Measurements from ENCODE around the gene DSC3. TPM values are rescaled to one million over a fixed set of nuclear protein-coding genes. Genes with fewer than 3 reads are reported as not detected.

Gene DSC3
- total RNA-seq, 1 donor from 2014 or later, result 29.1 TPM

- no peak overlapping the region for H3K27ac Mint-ChIP-seq
- H3K4me3 Mint-ChIP-seq, result no peak overlapping the region
- H3K4me1 Mint-ChIP-seq, result peaks cover 10% of the 10 kb centered on the region
- no peak for DNase-seq (ENCODE audit: low spot score in 2 of 2, unreplicated experiment in 2 of 2)
- H3K27me3 Mint-ChIP-seq (ENCODE audit: low read depth), result peaks cover 3% of the 10 kb centered on the region
- H3K9me3 Mint-ChIP-seq, result no peaks in the 10 kb centered on the region
- TF ChIP-seq, protein P1, sequence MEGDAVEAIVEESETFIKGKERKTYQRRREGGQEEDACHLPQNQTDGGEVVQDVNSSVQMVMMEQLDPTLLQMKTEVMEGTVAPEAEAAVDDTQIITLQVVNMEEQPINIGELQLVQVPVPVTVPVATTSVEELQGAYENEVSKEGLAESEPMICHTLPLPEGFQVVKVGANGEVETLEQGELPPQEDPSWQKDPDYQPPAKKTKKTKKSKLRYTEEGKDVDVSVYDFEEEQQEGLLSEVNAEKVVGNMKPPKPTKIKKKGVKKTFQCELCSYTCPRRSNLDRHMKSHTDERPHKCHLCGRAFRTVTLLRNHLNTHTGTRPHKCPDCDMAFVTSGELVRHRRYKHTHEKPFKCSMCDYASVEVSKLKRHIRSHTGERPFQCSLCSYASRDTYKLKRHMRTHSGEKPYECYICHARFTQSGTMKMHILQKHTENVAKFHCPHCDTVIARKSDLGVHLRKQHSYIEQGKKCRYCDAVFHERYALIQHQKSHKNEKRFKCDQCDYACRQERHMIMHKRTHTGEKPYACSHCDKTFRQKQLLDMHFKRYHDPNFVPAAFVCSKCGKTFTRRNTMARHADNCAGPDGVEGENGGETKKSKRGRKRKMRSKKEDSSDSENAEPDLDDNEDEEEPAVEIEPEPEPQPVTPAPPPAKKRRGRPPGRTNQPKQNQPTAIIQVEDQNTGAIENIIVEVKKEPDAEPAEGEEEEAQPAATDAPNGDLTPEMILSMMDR (IDR thresholded peaks at IDR 0.05; ENCODE audit: unreplicated experiment), result no peak
- H3K36me3 Mint-ChIP-seq, result no peaks in the 10 kb centered on the region
Measured at GRCh38 chr18:30957066-30957465, 85.5 kb downstream of the DSC3 start.

GRCh38 chr18:30954262-30954661 lies 88.3 kb downstream of the DSC3 start:
- no peak for DNase-seq (ENCODE audit: low spot score in 2 of 2, unreplicated experiment in 2 of 2)
- Mint-ChIP-seq H3K36me3 (no peaks in the 10 kb centered on the region), H3K27me3 (ENCODE audit: low read depth) (peaks cover 3% of the 10 kb centered on the region), H3K27ac (no peak overlapping the region), H3K4me3 (no peak overlapping the region), H3K9me3 (no peaks in the 10 kb centered on the region), H3K4me1 (peaks cover 10% of the 10 kb centered on the region)
- TF ChIP-seq, protein P1 (IDR thresholded peaks at IDR 0.05; ENCODE audit: unreplicated experiment), result no peak

DNA sequence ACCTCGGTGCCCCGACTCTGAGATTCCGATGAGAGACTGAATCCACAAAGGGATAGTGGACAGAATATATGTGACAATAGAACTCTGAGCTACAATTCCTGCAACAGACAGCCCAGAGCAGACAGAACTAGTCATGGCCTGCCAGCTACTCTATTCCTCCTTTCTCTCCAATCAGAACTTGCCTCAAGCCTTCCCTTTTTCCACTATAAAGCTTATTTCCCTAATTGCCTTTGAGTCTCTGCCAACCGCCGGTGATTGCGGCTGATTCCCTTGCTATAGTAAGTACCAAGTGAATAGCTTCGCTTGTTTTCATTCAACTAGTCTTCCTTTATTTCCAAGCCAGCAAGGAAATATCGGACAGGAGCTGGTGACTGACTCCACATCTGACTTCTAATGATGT lies 96.8 kb downstream of the DSC3 start:
- Mint-ChIP-seq H3K4me1 (peaks cover 16% of the 10 kb centered on the region), H3K4me3 (no peak overlapping the region), H3K27ac (no peak overlapping the region), H3K36me3 (peaks cover 10% of the 10 kb centered on the region), H3K27me3 (ENCODE audit: low read depth) (no peaks in the 10 kb centered on the region), H3K9me3 (peaks cover 17% of the 10 kb centered on the region)
- DNase-seq (ENCODE audit: low spot score in 2 of 2, unreplicated experiment in 2 of 2), result no peak
- TF ChIP-seq, protein P1 (IDR thresholded peaks at IDR 0.05; ENCODE audit: unreplicated experiment), result no peak

- TF ChIP-seq, protein P1 (IDR thresholded peaks at IDR 0.05; ENCODE audit: unreplicated experiment), result no peak
- no peak for DNase-seq (ENCODE audit: low spot score in 2 of 2, unreplicated experiment in 2 of 2)
- H3K27ac Mint-ChIP-seq, result no peak overlapping the region
- peaks cover 12% of the 10 kb centered on the region for H3K36me3 Mint-ChIP-seq
- peaks cover 25% of the 10 kb centered on the region for H3K9me3 Mint-ChIP-seq
- H3K4me1 Mint-ChIP-seq, result peaks cover 16% of the 10 kb centered on the region
- H3K27me3 Mint-ChIP-seq (ENCODE audit: low read depth), result no peaks in the 10 kb centered on the region
- no peak overlapping the region for H3K4me3 Mint-ChIP-seq
Measured at GRCh38 chr18:30944773-30945417, 97.6 kb downstream of the DSC3 start.

- H3K27ac Mint-ChIP-seq, result no peak overlapping the region
- TF ChIP-seq, protein P1 (IDR thresholded peaks at IDR 0.05; ENCODE audit: unreplicated experiment), result no peak
Measured at GRCh38 chr18:30940952-30941539, 101.5 kb downstream of the DSC3 start.

More at GRCh38 chr18:30940952-30941539, 101.5 kb downstream of the DSC3 start:
- no peaks in the 10 kb centered on the region for H3K27me3 Mint-ChIP-seq (ENCODE audit: low read depth)
- H3K4me3 Mint-ChIP-seq, result no peak overlapping the region
- no peak for DNase-seq (ENCODE audit: low spot score in 2 of 2, unreplicated experiment in 2 of 2)
- H3K4me1 Mint-ChIP-seq, result peaks cover 16% of the 10 kb centered on the region
- H3K36me3 Mint-ChIP-seq, result peaks cover 12% of the 10 kb centered on the region
- peaks cover 50% of the 10 kb centered on the region for H3K9me3 Mint-ChIP-seq

Other genes with a start within 250 kb of the DSC3 start
- gene DSC2, start 59.7 kb upstream of the DSC3 start, total RNA-seq, result 61.3 to 64.7 TPM (median 63.0 TPM) in 3 replicates
- 0.36 to 0.47 TPM (median 0.43 TPM) in 3 replicates for gene DSC1, start 120.1 kb upstream of the DSC3 start, total RNA-seq